HEK293T (cell line): ENCODE data around the gene NLGN4Y.

Experiments
- CTBP1 ChIP-seq: fragments of 450-650 bp; IDR thresholded peaks from 2 replicates; pipeline ENCODE4 v1.6.1; 2016; ENCODE audit warnings: borderline replicate concordance
- FOXA1 ChIP-seq: fragments of 450-650 bp; IDR thresholded peaks from 2 replicates; pipeline ENCODE4 v1.6.1; 2016; ENCODE audit warnings: mild to moderate bottlenecking
- LEF1 ChIP-seq: fragments of 450-650 bp; IDR thresholded peaks from 2 replicates; pipeline ENCODE4 v1.6.1; 2017; ENCODE audit warnings: mild to moderate bottlenecking, borderline replicate concordance
- SP1 ChIP-seq: fragments of 450-650 bp; IDR thresholded peaks from 2 replicates; pipeline ENCODE4 v1.6.1; 2017
- SUZ12 ChIP-seq: fragments of 450-650 bp; IDR thresholded peaks from 2 replicates; pipeline ENCODE4 v1.6.1; 2016; ENCODE audit warnings: mild to moderate bottlenecking
- ZNF384 ChIP-seq: fragments of 450-650 bp; IDR thresholded peaks from 2 replicates; pipeline ENCODE4 v1.6.1; 2016

DNA sequence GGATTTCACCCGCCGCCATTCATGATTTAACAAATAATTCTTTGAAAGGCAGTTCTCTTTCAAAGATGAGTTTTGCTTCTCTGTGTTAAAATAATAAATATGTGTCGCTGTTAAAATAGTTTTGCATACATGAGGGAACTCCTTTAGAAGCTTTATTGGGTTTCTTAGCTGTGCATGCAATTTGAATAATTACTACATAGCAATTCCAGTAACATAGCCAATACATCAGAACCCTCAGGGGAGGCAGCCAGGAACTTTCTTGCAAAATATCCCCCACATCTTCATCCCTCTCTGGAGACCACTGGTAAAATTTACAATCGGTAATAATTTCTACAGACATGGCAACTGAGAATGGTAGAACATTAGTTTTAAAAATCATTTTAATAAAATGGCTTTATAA is 268.8 kb downstream of the NLGN4Y start:
- TF ChIP-seq CTBP1 (no peak), SUZ12 (no peak), FOXA1 (no peak), SP1 (no peak), LEF1 (no peak), ZNF384 (no peak)
